Tibial artery (tissue), 4 donors: Measurements from ENCODE around the gene MPV17L2.

ENCODE experiments used
- DNase-seq, 2 donors: peaks; one replicate each; pipeline ENCODE4 v3.0.0-alpha.2; 2019
- H3K27ac ChIP-seq, 2 donors: fragments of 200-600 bp; sonication (generic) in 1 of 2; 1 replicate in 1 of 2; 2 replicates in 1 of 2; pipeline ENCODE4 v1.5.1; 2018 to 2019; ENCODE audit warnings: mild to moderate bottlenecking in 1 of 2
- H3K27me3 ChIP-seq, 2 donors: fragments of 200-600 bp; sonication (generic) in 1 of 2; one replicate each; pipeline versions ENCODE4 v1.5.1 to v1.6.0; 2016 to 2019
- H3K36me3 ChIP-seq, 3 donors: fragments of 200-600 bp; sonication (generic) in 2 of 3; one replicate each; pipeline ENCODE4 v1.5.1; 2016 to 2019; ENCODE audit warnings: mild to moderate bottlenecking in 2 of 3
- H3K4me1 ChIP-seq, 4 donors: fragments of 200-600 bp; sonication (generic) in 2 of 4; 1 replicate in 3 of 4; 2 replicates in 1 of 4; pipeline ENCODE4 v1.5.1; 2016 to 2019
- H3K4me3 ChIP-seq, 2 donors: fragments of 200-600 bp; sonication (generic) in 1 of 2; 1 replicate in 1 of 2; 2 replicates in 1 of 2; pipeline ENCODE4 v1.5.1; 2018 to 2019; ENCODE audit warnings: mild to moderate bottlenecking in 2 of 2
- H3K9me3 ChIP-seq, 3 donors: fragments of 200-600 bp; sonication (generic) in 1 of 3; one replicate each; pipeline ENCODE4 v1.5.1; 2016 to 2019
- intact Hi-C: fragments of 100-400 bp; cut with DNase I; formaldehyde crosslinking; loops from one replicate; pipeline ENCODE4 v1.15.0; 2023; ENCODE audit warnings: low total_unique reads
- TF ChIP-seq, protein P1 (sequence below), 2 experiments: fragments of 200-600 bp in 1 of 2; fragments of 450-650 bp in 1 of 2; IDR thresholded peaks; one replicate each; pipeline ENCODE4 v1.5.1; 2017 to 2019; ENCODE audit warnings: antibody characterized with exemption in 2 of 2, mild to moderate bottlenecking in 1 of 2, moderate library complexity in 1 of 2

Gene MPV17L2

DNA sequence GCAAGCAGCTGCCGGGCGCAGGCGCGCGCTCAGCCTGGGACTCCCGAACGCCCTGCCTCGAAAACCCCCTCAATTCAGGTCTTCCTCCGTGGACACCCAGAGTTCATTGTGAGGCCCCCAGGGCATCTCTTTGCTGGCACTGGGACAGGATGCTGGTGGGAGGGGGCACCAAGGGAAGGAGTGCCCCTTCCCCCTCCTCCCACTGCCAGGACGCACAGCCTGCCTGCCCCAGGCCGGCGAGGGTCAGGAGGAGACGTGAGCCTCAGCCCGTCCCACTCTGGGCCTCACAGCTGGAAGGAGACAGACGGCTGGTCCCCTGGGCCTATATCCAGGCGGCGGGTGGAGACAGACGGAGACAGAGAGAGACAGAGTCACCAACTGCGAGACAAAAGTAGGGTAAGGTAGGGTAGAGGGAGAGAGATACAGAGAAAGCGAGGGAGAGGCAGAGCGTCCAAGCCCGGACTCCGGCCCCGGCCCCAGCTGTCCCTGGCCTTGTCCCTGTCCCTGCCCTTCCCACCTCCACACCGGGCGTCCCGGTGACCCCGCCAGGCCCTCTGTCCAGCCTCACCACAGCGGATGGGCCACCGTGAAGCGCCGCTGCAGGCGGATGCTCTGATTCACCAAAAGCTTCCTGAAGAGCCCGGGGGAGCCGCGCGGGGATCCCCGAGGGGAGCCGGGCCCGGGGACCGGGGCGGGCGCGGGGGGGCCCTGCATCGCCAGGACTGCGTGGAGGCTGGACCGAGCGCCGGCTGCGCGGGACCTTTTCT is 32.9 kb downstream of the MPV17L2 start, which contains the start of gene PDE4C:
TSS of gene PDE4C (minus strand) at position 737 of the 767 bp plus-strand sequence. CDS start at position 714, 23 bp downstream.
- peak within 1 kb of the TSS in 1 of 2 donors; percentile 25 for H3K4me3 ChIP-seq
- H3K27ac ChIP-seq = peak within 1 kb of the TSS; percentile 2 to 57
- intact Hi-C loops = no loop called here
- TF ChIP-seq, protein P1, sequence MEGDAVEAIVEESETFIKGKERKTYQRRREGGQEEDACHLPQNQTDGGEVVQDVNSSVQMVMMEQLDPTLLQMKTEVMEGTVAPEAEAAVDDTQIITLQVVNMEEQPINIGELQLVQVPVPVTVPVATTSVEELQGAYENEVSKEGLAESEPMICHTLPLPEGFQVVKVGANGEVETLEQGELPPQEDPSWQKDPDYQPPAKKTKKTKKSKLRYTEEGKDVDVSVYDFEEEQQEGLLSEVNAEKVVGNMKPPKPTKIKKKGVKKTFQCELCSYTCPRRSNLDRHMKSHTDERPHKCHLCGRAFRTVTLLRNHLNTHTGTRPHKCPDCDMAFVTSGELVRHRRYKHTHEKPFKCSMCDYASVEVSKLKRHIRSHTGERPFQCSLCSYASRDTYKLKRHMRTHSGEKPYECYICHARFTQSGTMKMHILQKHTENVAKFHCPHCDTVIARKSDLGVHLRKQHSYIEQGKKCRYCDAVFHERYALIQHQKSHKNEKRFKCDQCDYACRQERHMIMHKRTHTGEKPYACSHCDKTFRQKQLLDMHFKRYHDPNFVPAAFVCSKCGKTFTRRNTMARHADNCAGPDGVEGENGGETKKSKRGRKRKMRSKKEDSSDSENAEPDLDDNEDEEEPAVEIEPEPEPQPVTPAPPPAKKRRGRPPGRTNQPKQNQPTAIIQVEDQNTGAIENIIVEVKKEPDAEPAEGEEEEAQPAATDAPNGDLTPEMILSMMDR (IDR thresholded peaks at IDR 0.05) = no peak
- H3K36me3 ChIP-seq = no peaks in the 10 kb centered on the region
- DNase-seq = peak in 1 of 2 donors; percentile 72
- H3K4me1 ChIP-seq = peaks cover 0 to 43% (median 31%) of the 10 kb centered on the region in 4 donors
- H3K9me3 ChIP-seq = no peaks in the 10 kb centered on the region
- peaks cover 0 to 80% of the 10 kb centered on the region in 2 donors for H3K27me3 ChIP-seq

DNA sequence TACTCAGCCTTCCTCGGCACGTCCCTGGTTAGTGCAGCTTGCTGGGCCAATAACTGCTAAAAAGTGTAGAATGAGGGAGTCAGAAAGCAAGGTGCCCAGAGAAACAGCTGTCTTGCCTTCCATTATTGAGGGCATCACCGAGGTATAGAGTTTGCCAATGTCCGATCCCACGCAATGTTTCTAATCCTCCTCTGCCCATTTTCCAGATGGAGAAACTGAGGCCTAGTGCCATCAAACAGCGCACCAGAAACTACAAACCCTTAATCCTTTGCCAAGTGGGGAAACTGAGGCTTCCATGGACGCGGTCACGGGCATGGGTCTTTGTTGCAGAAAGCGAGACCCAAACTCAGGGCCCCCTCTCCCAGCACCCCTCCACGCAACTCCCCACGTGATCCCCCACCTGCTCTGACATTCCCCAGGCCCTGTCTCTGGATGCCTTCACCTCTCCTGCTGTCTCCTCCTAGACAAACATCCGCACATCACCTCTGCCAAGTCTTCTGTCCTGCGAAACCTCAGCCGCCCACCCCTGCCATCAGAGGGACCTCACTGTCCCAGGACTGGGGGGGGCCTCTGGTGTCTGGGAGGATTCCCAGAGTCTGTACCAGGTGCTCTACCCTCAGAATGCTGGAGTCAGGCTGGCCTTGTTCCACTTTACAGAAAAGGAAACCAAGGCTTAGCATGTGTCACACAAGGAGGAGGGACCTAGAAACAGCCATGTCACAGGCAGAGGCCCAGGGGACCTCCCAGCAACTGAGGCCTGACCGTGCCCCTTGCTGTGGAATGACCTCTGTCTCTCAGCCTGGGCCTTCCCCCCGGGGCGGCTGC is 34.1 kb downstream of the MPV17L2 start:
- Histone ChIP-seq H3K36me3 (no peaks in the 10 kb centered on the region), H3K4me1 (peaks cover 0 to 54% (median 36%) of the 10 kb centered on the region in 4 donors), H3K9me3 (no peaks in the 10 kb centered on the region), H3K4me3 (no peak overlapping the region), H3K27ac (no peak overlapping the region), H3K27me3 (peaks cover 0 to 80% of the 10 kb centered on the region in 2 donors)
- DNase-seq = no peak
- intact Hi-C loops = no loop called here
- TF ChIP-seq, protein P1 (IDR thresholded peaks at IDR 0.05) = no peak

DNA sequence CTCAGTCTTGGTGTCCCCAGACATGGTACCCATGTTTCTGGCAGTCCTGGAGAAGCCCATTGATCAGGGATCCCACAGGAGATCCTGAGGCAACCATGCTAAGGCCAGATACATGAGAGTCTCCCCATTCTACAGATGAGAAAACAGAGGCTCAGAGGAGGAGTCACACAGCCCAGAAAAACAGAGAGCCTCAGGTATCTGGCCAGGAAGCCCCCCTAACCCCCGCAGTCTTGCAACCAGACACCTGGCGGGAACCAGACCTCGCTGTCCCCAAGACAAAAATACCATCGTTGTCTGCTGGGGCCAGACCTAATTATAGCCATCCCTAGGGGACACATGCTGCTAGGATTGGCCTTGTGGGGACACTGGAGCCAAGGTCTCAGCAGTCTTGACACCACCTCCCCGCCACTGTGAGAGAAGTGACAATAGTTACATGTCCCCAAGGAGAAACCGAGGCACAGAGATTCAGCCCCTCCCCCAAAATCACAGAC is 34.8 kb downstream of the MPV17L2 start:
- Histone ChIP-seq H3K27me3 (peaks cover 0 to 85% of the 10 kb centered on the region in 2 donors), H3K36me3 (no peaks in the 10 kb centered on the region), H3K27ac (no peak overlapping the region), H3K9me3 (peaks cover 0 to 5% (median 3%) of the 10 kb centered on the region in 3 donors), H3K4me1 (peaks cover 0 to 54% (median 36%) of the 10 kb centered on the region in 4 donors), H3K4me3 (no peak overlapping the region)
- no peak for DNase-seq
- TF ChIP-seq, protein P1 (IDR thresholded peaks at IDR 0.05) = no peak
- intact Hi-C loops = no loop called here

DNA sequence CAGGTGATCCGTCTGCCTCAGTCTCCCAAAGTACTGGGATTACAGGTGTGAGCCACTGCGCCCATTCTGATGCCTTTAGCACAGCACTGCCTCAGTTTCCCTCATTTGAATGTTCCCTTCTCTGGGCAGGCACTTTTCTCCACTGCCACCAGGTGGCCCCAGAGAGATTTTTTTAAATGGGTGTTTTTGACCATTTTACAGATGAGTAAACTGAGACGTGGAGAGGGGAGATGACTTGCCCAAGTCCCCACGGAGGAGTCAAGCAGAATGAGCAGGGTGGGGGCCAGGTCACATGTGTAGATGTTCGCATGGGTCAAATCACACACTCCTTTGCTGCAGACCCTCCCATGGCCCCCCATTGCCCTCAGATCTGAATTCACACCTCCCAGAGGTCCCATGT is 36.5 kb downstream of the MPV17L2 start:
- DNase-seq = no peak
- Histone ChIP-seq H3K4me1 (peaks cover 0 to 49% (median 31%) of the 10 kb centered on the region in 4 donors), H3K4me3 (no peak overlapping the region), H3K9me3 (peaks cover 0 to 17% (median 13%) of the 10 kb centered on the region in 3 donors), H3K27me3 (peaks cover 0 to 92% of the 10 kb centered on the region in 2 donors), H3K27ac (no peak overlapping the region), H3K36me3 (no peaks in the 10 kb centered on the region)
- TF ChIP-seq, protein P1 (IDR thresholded peaks at IDR 0.05) = peak; percentile 7 to 32
- intact Hi-C loops = no loop called here

DNA sequence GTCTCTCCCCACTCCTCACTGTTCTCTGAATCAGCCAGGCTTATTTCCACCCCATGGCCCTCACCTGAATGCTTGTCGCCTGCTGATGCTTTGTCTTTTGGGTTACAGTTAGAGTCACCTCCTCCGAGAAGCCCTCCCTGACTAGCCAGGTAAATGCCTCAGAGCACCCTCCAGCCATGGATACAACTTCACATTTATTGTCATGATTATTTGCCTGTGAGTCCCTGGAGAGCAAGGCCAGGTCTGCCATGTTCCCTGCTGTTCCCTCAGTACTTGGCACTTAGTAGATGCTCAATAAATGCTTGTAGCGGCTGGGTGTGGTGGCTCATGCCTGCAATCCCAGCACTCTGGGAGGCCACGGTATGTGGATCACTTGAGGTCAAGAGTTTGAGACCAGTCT is 36.9 kb downstream of the MPV17L2 start:
- H3K27ac ChIP-seq = no peak overlapping the region
- intact Hi-C loops = no loop called here
- DNase-seq = no peak
- no peaks in the 10 kb centered on the region for H3K36me3 ChIP-seq
- H3K27me3 ChIP-seq = peaks cover 0 to 92% of the 10 kb centered on the region in 2 donors
- TF ChIP-seq, protein P1 (IDR thresholded peaks at IDR 0.05) = no peak
- H3K9me3 ChIP-seq = peaks cover 0 to 17% (median 13%) of the 10 kb centered on the region in 3 donors
- peaks cover 0 to 44% (median 27%) of the 10 kb centered on the region in 4 donors for H3K4me1 ChIP-seq
- H3K4me3 ChIP-seq = no peak overlapping the region
